DOHH2 (cell line): ENCODE data around the gene PAQR4.

Source experiments
- H3F3A ChIP-seq: fragments of 200-600 bp; sonication (generic), shearing (Covaris generic); 2 replicates; pipeline ENCODE4 v1.6.0; 2016; ENCODE audit warnings: antibody characterized with exemption, mild to moderate bottlenecking; ENCODE audit not compliant: control insufficient read depth, insufficient read depth
- H3K27ac ChIP-seq: fragments of 200-600 bp; sonication (generic); 2 replicates; pipeline ENCODE4 v1.5.1; 2014; ENCODE audit warnings: low read depth, mild to moderate bottlenecking, low read length, moderate library complexity
- H3K27me3 ChIP-seq: fragments of 200-600 bp; sonication (generic); 2 replicates; pipeline ENCODE4 v1.6.1; 2014; ENCODE audit warnings: mild to moderate bottlenecking, low read length, mixed read lengths; ENCODE audit not compliant: control insufficient read depth
- H3K36me3 ChIP-seq: fragments of 200-600 bp; sonication (generic); 2 replicates; pipeline ENCODE4 v1.6.1; 2014; ENCODE audit warnings: mild to moderate bottlenecking, low read length, moderate library complexity, mixed read lengths; ENCODE audit not compliant: control insufficient read depth
- H3K4me1 ChIP-seq: fragments of 200-600 bp; sonication (generic); 2 replicates; pipeline ENCODE4 v1.6.1; 2014; ENCODE audit warnings: mild to moderate bottlenecking, low read length, mixed read lengths; ENCODE audit not compliant: control insufficient read depth
- H3K4me2 ChIP-seq: fragments of 200-600 bp; sonication (generic); 2 replicates; pipeline ENCODE4 v1.6.0; 2014; ENCODE audit warnings: mild to moderate bottlenecking, low read length, moderate library complexity
- H3K4me3 ChIP-seq: fragments of 200-600 bp; sonication (generic); 2 replicates; pipeline ENCODE4 v1.5.1; 2014; ENCODE audit warnings: mild to moderate bottlenecking, low read length, mixed read lengths
- H3K79me2 ChIP-seq: fragments of 200-600 bp; sonication (generic); 2 replicates; pipeline ENCODE4 v1.6.1; 2014; ENCODE audit warnings: mild to moderate bottlenecking, low read length, mixed read lengths; ENCODE audit not compliant: control insufficient read depth
- H3K9me2 ChIP-seq: fragments of 200-600 bp; sonication (generic); replicated peaks from 2 replicates; pipeline ENCODE4 v1.6.1; 2014; ENCODE audit warnings: mild to moderate bottlenecking, low read length, mixed read lengths; ENCODE audit not compliant: control insufficient read depth
- H3K9me3 ChIP-seq: fragments of 200-600 bp; sonication (generic); 2 replicates; pipeline ENCODE4 v1.6.1; 2014; ENCODE audit warnings: antibody characterized with exemption, low read length, mixed read lengths; ENCODE audit not compliant: control insufficient read depth, insufficient read depth
- H4K20me1 ChIP-seq: fragments of 200-600 bp; sonication (generic); 2 replicates; pipeline ENCODE4 v1.6.0; 2014; ENCODE audit warnings: low read depth, mild to moderate bottlenecking, antibody characterized with exemption, low read length, moderate library complexity; ENCODE audit not compliant: control insufficient read depth, insufficient read depth
- EZH2phosphoT487 ChIP-seq: fragments of 200-600 bp; sonication (generic); IDR thresholded peaks from 2 replicates; pipeline ENCODE4 v1.6.1; 2017; ENCODE audit warnings: borderline replicate concordance, mild to moderate bottlenecking, antibody characterized with exemption, low read length, moderate library complexity, mixed read lengths
- TF ChIP-seq, protein P1 (sequence below): fragments of 200-600 bp; sonication (generic); IDR thresholded peaks from one replicate; pipeline ENCODE4 v1.5.1; 2014; ENCODE audit warnings: antibody characterized with exemption, mild to moderate bottlenecking, low read depth, low read length; ENCODE audit not compliant: poor library complexity, severe bottlenecking

PAQR4 gene

DNA sequence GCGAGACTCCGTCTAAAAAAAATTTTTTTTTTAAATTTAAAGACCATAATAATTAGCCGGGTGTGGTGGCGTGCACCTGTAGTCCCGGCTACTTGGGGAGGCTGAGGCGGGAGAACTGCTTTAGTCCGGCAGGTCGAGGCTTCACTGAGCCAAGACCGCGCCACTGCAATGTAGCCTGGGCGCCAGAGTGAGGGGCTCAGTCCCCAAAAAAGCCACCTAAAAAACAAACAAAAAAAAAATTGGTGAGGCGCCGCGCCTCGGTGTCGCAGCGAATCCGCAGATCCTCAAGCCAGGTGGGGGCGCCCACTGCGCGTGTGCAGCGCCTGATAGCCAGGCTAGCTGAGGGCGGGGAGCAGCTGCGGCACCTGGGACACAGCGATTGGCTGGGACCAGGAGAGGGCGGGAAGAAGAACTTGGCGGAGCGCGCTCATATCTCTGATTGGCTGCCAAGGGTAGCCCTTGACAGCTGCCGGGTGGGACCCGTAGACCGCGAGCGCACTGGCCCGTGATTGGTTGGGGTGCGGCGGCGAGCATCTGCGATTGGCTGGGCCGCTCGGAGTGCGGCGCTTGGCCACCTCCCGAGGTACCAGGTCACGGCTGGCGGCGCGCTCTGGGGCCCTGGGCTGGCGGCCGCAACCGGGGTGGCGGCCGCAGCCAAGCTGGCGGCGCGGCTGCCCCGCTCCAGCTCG lies 34.6 kb downstream of the PAQR4 start:
- H3K79me2 ChIP-seq, result no peaks in the 10 kb centered on the region
- TF ChIP-seq, protein P1, sequence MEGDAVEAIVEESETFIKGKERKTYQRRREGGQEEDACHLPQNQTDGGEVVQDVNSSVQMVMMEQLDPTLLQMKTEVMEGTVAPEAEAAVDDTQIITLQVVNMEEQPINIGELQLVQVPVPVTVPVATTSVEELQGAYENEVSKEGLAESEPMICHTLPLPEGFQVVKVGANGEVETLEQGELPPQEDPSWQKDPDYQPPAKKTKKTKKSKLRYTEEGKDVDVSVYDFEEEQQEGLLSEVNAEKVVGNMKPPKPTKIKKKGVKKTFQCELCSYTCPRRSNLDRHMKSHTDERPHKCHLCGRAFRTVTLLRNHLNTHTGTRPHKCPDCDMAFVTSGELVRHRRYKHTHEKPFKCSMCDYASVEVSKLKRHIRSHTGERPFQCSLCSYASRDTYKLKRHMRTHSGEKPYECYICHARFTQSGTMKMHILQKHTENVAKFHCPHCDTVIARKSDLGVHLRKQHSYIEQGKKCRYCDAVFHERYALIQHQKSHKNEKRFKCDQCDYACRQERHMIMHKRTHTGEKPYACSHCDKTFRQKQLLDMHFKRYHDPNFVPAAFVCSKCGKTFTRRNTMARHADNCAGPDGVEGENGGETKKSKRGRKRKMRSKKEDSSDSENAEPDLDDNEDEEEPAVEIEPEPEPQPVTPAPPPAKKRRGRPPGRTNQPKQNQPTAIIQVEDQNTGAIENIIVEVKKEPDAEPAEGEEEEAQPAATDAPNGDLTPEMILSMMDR, result peak; percentile 72
- no peak for TF ChIP-seq EZH2phosphoT487
- H3F3A ChIP-seq, result no peaks in the 10 kb centered on the region
- H3K4me1 ChIP-seq, result peaks cover 21% of the 10 kb centered on the region
- peak overlapping the region; percentile 42 for H3K4me3 ChIP-seq
- peaks cover 47% of the 10 kb centered on the region for H3K27me3 ChIP-seq
- no peaks in the 10 kb centered on the region for H3K9me2 ChIP-seq
- no peaks in the 10 kb centered on the region for H3K9me3 ChIP-seq
- H4K20me1 ChIP-seq, result no peaks in the 10 kb centered on the region
- no peaks in the 10 kb centered on the region for H3K36me3 ChIP-seq
- peak overlapping the region; percentile 31 for H3K4me2 ChIP-seq
- no peak overlapping the region for H3K27ac ChIP-seq

DNA sequence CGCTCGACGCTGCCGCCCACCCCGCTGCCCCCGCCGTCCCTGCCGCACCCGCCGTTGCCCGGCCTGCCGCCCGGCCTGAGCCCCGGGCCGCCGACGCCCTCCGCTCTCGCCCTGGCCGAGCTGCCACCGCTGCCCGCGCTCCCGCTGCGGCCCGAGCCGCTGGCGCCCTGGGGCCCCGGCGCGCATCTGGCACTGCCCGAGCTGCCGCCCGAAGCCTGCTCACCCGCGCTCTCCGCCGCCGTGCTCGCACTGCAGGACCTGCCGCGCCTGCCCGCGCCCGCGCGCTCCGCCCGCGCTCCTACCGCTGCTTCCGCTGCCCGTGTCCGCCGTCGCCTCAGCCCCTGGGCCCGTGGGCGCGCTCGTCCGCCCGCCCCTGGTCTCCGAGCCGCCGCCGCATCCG lies 35.2 kb downstream of the PAQR4 start:
- no peak overlapping the region for H3K27ac ChIP-seq
- no peak overlapping the region for H3K4me3 ChIP-seq

DNA sequence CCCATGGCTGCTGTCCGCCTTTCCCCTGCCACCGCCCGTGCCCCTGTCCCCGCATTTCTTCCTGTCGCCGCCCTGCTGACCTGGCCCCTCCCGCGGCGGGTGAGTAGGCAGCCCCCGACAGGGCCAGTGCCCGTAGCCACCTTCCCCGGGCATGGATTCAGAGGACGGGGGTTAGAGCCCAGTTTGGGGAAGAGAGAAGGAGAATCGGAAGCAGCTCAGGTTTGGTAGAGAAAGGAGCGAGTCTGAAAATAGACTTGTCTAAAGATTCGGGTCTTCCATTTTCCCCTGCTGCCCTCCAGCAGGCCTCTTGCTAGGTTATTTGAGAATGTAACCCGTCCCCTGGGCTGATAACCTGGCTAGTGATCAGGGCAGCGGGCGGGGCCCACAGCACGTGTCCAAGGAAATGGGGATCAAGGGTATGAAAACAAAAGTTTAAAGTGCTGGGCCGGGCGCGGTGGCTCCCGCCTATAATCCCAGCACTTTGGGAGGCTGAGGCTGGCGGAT lies 35.7 kb downstream of the PAQR4 start:
- peak overlapping the region; percentile 42 for H3K4me3 ChIP-seq
- TF ChIP-seq EZH2phosphoT487, result no peak
- TF ChIP-seq, protein P1, result no peak
- H3K79me2 ChIP-seq, result no peaks in the 10 kb centered on the region
- H3K4me1 ChIP-seq, result peaks cover 21% of the 10 kb centered on the region
- H3K4me2 ChIP-seq, result peak overlapping the region; percentile 62
- no peaks in the 10 kb centered on the region for H3F3A ChIP-seq
- H3K36me3 ChIP-seq, result no peaks in the 10 kb centered on the region
- peaks cover 45% of the 10 kb centered on the region for H3K27me3 ChIP-seq
- H4K20me1 ChIP-seq, result no peaks in the 10 kb centered on the region
- no peaks in the 10 kb centered on the region for H3K9me3 ChIP-seq
- no peak overlapping the region for H3K27ac ChIP-seq
- no peaks in the 10 kb centered on the region for H3K9me2 ChIP-seq

More for the DNA sequence above, 35.2 kb downstream of the PAQR4 start:
- Histone ChIP-seq H3K79me2 (no peaks in the 10 kb centered on the region), H3F3A (no peaks in the 10 kb centered on the region), H3K4me1 (peaks cover 21% of the 10 kb centered on the region), H4K20me1 (no peaks in the 10 kb centered on the region), H3K9me2 (no peaks in the 10 kb centered on the region), H3K9me3 (no peaks in the 10 kb centered on the region), H3K27me3 (peaks cover 45% of the 10 kb centered on the region), H3K36me3 (no peaks in the 10 kb centered on the region), H3K4me2 (no peak overlapping the region)
- TF ChIP-seq, protein P1, result no peak
- TF ChIP-seq EZH2phosphoT487, result no peak
